ENCODE measurements around the gene IGF2. TPM values are rescaled to one million over a fixed set of nuclear protein-coding genes. Genes with fewer than 3 reads are reported as not detected.

Gene IGF2
- polyA plus RNA-seq, 1 experiment, result 16.6 TPM

GRCh38 chr11:2185324-2186085 is 46.3 kb upstream of the IGF2 start:
- ChIA-PET CTCF (interaction anchor here (0.9 to 3.9 kb wide), 4 partner anchors 9 to 235 kb away, joined by 3 to 27 read pairs (median 4); no protein-coding TSS in a partner anchor), POLR2A (no interaction called here)
- Histone ChIP-seq H3K27me3 (ENCODE audit: control insufficient read depth, insufficient read depth, low read length) (peaks cover 18% of the 10 kb centered on the region), H3K4me3 (ENCODE audit: low read depth, low read length) (no peak overlapping the region), H3K9me3 (ENCODE audit: control insufficient read depth, insufficient read depth, low read length) (peaks cover 3% of the 10 kb centered on the region; the same call in 1 of the 2 replicates), H3K27ac (ENCODE audit: low read depth, low read length) (no peak overlapping the region)
- TF ChIP-seq, protein P1, sequence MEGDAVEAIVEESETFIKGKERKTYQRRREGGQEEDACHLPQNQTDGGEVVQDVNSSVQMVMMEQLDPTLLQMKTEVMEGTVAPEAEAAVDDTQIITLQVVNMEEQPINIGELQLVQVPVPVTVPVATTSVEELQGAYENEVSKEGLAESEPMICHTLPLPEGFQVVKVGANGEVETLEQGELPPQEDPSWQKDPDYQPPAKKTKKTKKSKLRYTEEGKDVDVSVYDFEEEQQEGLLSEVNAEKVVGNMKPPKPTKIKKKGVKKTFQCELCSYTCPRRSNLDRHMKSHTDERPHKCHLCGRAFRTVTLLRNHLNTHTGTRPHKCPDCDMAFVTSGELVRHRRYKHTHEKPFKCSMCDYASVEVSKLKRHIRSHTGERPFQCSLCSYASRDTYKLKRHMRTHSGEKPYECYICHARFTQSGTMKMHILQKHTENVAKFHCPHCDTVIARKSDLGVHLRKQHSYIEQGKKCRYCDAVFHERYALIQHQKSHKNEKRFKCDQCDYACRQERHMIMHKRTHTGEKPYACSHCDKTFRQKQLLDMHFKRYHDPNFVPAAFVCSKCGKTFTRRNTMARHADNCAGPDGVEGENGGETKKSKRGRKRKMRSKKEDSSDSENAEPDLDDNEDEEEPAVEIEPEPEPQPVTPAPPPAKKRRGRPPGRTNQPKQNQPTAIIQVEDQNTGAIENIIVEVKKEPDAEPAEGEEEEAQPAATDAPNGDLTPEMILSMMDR (IDR thresholded peaks at IDR 0.05; ENCODE audit: low read depth, low read length), result no peak
- DNase-seq (ENCODE audit: low read depth, low spot score), result no peak

- Histone ChIP-seq H3K4me3 (ENCODE audit: low read depth, low read length) (no peak overlapping the region), H3K27me3 (ENCODE audit: control insufficient read depth, insufficient read depth, low read length) (peaks cover 13% of the 10 kb centered on the region), H3K27ac (ENCODE audit: low read depth, low read length) (no peak overlapping the region), H3K9me3 (ENCODE audit: control insufficient read depth, insufficient read depth, low read length) (peaks cover 3% of the 10 kb centered on the region; the same call in 1 of the 2 replicates)
- CTCF ChIA-PET, result interaction anchor here (1.0 kb wide), 1 partner anchor 237 kb away, joined by 3 read pairs; no protein-coding TSS in a partner anchor
- TF ChIP-seq, protein P1 (IDR thresholded peaks at IDR 0.05; ENCODE audit: low read depth, low read length), result no peak
- POLR2A ChIA-PET, result no interaction called here
- no peak for DNase-seq (ENCODE audit: low read depth, low spot score)
These were observed 43.7 kb upstream of the IGF2 start for GRCh38 chr11:2182692-2183474.

- ChIA-PET CTCF (no interaction called here), POLR2A (no interaction called here)
- TF ChIP-seq, protein P1 (IDR thresholded peaks at IDR 0.05; ENCODE audit: low read depth, low read length), result no peak
These were observed 42.9 kb upstream of the IGF2 start for GRCh38 chr11:2182075-2182474.

GRCh38 chr11:2180789-2181370 is 41.7 kb upstream of the IGF2 start:
- H3K9me3 ChIP-seq (ENCODE audit: control insufficient read depth, insufficient read depth, low read length), result no peaks in the 10 kb centered on the region; the same call in 1 of the 2 replicates
- peaks cover 13% of the 10 kb centered on the region for H3K27me3 ChIP-seq (ENCODE audit: control insufficient read depth, insufficient read depth, low read length)
- H3K27ac ChIP-seq (ENCODE audit: low read depth, low read length), result no peak overlapping the region
- no peak overlapping the region for H3K4me3 ChIP-seq (ENCODE audit: low read depth, low read length)
- DNase-seq (ENCODE audit: low read depth, low spot score), result no peak
- ChIA-PET POLR2A (no interaction called here), CTCF (no interaction called here)
- TF ChIP-seq, protein P1 (IDR thresholded peaks at IDR 0.05; ENCODE audit: low read depth, low read length), result no peak

More at GRCh38 chr11:2182075-2182474, 42.9 kb upstream of the IGF2 start:
- Histone ChIP-seq H3K4me3 (ENCODE audit: low read depth, low read length) (no peak overlapping the region), H3K27ac (ENCODE audit: low read depth, low read length) (no peak overlapping the region), H3K27me3 (ENCODE audit: control insufficient read depth, insufficient read depth, low read length) (peaks cover 13% of the 10 kb centered on the region), H3K9me3 (ENCODE audit: control insufficient read depth, insufficient read depth, low read length) (no peaks in the 10 kb centered on the region; the same call in 1 of the 2 replicates)
- no peak for DNase-seq (ENCODE audit: low read depth, low spot score)

Measured in AG04450 (cell line).